RWPE1 (cell line): ENCODE results near the gene MCOLN1.

Source experiments
- CTCF ChIA-PET: fragments of 350-600 bp; sonication (Branson Sonifier 250); formaldehyde crosslinking; extraction: SDS; loops from one replicate; lab custom pipeline; 2021; lab: Yijun Ruan, JAX
- POLR2A ChIA-PET: fragments of 400-600 bp; formaldehyde crosslinking; extraction: SDS; loops from one replicate; lab custom pipeline; 2020; ENCODE audit warnings: antibody characterized with exemption; ENCODE audit not compliant: low non-redundant PET; lab: Yijun Ruan, JAX
- DNase-seq: peaks from one replicate; pipeline ENCODE4 v3.0.0; 2012; ENCODE audit warnings: low spot score
- H3K27ac ChIP-seq: fragments of 450-650 bp; 2 replicates; pipeline ENCODE4 v1.5.1; 2017
- CTCF ChIP-seq: fragments of 450-650 bp; conservative IDR thresholded peaks from 2 replicates; pipeline ENCODE4 v1.5.1; 2017; ENCODE audit warnings: low read depth, mild to moderate bottlenecking

The MCOLN1 gene

GRCh38 chr19:7540761-7541474 lies 18.5 kb downstream of the MCOLN1 start:
- CTCF ChIA-PET, result interaction anchor here (0.6 kb wide), 1 partner anchor 19 kb away, joined by 3 read pairs; no protein-coding TSS in a partner anchor

GRCh38 chr19:7541475-7541824 lies 19.0 kb downstream of the MCOLN1 start:
- POLR2A ChIA-PET, result no interaction called here

More at GRCh38 chr19:7540761-7541474, 18.5 kb downstream of the MCOLN1 start:
- POLR2A ChIA-PET, result no interaction called here
- DNase-seq, result peak; percentile 54
- no peak overlapping the region for H3K27ac ChIP-seq
- no peak for TF ChIP-seq CTCF

GRCh38 chr19:7541828-7542443 lies 19.5 kb downstream of the MCOLN1 start:
- CTCF ChIA-PET, result interaction anchor here (0.6 to 0.9 kb wide), 2 partner anchors 18 to 47 kb away, joined by 3 read pairs; no protein-coding TSS in a partner anchor

More at GRCh38 chr19:7541475-7541824, 19.0 kb downstream of the MCOLN1 start:
- no peak for DNase-seq
- no peak for TF ChIP-seq CTCF
- no peak overlapping the region for H3K27ac ChIP-seq
- CTCF ChIA-PET, result interaction anchor here (0.6 to 0.9 kb wide), 2 partner anchors 18 to 47 kb away, joined by 3 read pairs; no protein-coding TSS in a partner anchor

GRCh38 chr19:7542556-7543348 lies 20.3 kb downstream of the MCOLN1 start:
- POLR2A ChIA-PET, result no interaction called here
- TF ChIP-seq CTCF, result no peak

More at GRCh38 chr19:7541828-7542443, 19.5 kb downstream of the MCOLN1 start:
- DNase-seq, result no peak
- no peak for TF ChIP-seq CTCF
- H3K27ac ChIP-seq, result no peak overlapping the region
- POLR2A ChIA-PET, result no interaction called here

GRCh38 chr19:7544626-7545025 lies 22.2 kb downstream of the MCOLN1 start:
- no peak overlapping the region for H3K27ac ChIP-seq
- TF ChIP-seq CTCF, result no peak
- ChIA-PET POLR2A (no interaction called here), CTCF (interaction anchor here (0.6 to 1.0 kb wide), 3 partner anchors 126 to 1312 kb away, joined by 3 to 5 read pairs (median 4); partner anchors contain the start of gene TRAPPC5)
- no peak for DNase-seq

More at GRCh38 chr19:7542556-7543348, 20.3 kb downstream of the MCOLN1 start:
- CTCF ChIA-PET, result no interaction called here
- no peak for DNase-seq
- H3K27ac ChIP-seq, result no peak overlapping the region

- no peak overlapping the region for H3K27ac ChIP-seq
- DNase-seq, result no peak
- TF ChIP-seq CTCF, result no peak
- POLR2A ChIA-PET, result no interaction called here
- CTCF ChIA-PET, result interaction anchor here (0.6 to 1.0 kb wide), 2 partner anchors 135 to 1312 kb away, joined by 4 to 5 read pairs; partner anchors contain the start of gene TRAPPC5
These were observed 22.9 kb downstream of the MCOLN1 start for GRCh38 chr19:7545300-7545699.
